Esophagus (tissue), 2 donors: ENCODE measurements around the gene HES4. TPM values are rescaled to one million over a fixed set of nuclear protein-coding genes. Genes with fewer than 3 reads are reported as not detected.

Experiments used
- H3K27ac ChIP-seq, 2 donors: one replicate each; pipeline ENCODE4 v1.5.1; 2013; ENCODE audit warnings: low read depth in 2 of 2, mild to moderate bottlenecking in 2 of 2, inconsistent platforms in 1 of 2, low read length in 1 of 2, moderate library complexity in 1 of 2
- H3K27me3 ChIP-seq, 2 donors: one replicate each; pipeline ENCODE4 v1.6.1; 2013; ENCODE audit warnings: low read length in 2 of 2, control low read depth in 1 of 2, mild to moderate bottlenecking in 1 of 2; ENCODE audit not compliant: insufficient read depth in 2 of 2, control insufficient read depth in 1 of 2
- H3K36me3 ChIP-seq, 2 donors: one replicate each; pipeline ENCODE4 v1.6.1; 2013; ENCODE audit warnings: low read length in 1 of 2; ENCODE audit not compliant: control insufficient read depth in 2 of 2, insufficient read depth in 2 of 2
- H3K4me1 ChIP-seq, 2 donors: one replicate each; pipeline ENCODE4 v1.6.1; 2013; ENCODE audit warnings: low read length in 1 of 2; ENCODE audit not compliant: control insufficient read depth in 2 of 2, insufficient read depth in 2 of 2
- H3K4me3 ChIP-seq, 2 donors: one replicate each; pipeline ENCODE4 v1.5.1; 2013; ENCODE audit warnings: low read length in 2 of 2, mild to moderate bottlenecking in 2 of 2, low read depth in 1 of 2, moderate library complexity in 1 of 2
- H3K9me3 ChIP-seq, 2 donors: one replicate each; pipeline ENCODE4 v1.6.1; 2013; ENCODE audit warnings: mild to moderate bottlenecking in 2 of 2, low read depth in 1 of 2, low read length in 1 of 2, moderate library complexity in 1 of 2; ENCODE audit not compliant: control insufficient read depth in 2 of 2, insufficient read depth in 1 of 2
- WGBS, 2 donors: extraction: QIAGEN DNeasy Blood & Tissue Kit; methylation state at CpG; one replicate each; pipeline ENCODE4 v1.1.7; 2013; 5-methylcytosine and 5-hydroxymethylcytosine counted together
- polyA plus RNA-seq, 2 donors: library from polyadenylated mRNA; stranded (reverse); fragments of 200-250 nt; gene quantifications; one replicate each; pipeline ENCODE4 v1.2.3, GENCODE V29; 2013
- donor health status: healthy with polysubstance abuse.
- donor health status: Bipolar disorder and iron deficiency.

Gene HES4
- polyA plus RNA-seq, 2 donors: 15.1 to 20.2 TPM

DNA sequence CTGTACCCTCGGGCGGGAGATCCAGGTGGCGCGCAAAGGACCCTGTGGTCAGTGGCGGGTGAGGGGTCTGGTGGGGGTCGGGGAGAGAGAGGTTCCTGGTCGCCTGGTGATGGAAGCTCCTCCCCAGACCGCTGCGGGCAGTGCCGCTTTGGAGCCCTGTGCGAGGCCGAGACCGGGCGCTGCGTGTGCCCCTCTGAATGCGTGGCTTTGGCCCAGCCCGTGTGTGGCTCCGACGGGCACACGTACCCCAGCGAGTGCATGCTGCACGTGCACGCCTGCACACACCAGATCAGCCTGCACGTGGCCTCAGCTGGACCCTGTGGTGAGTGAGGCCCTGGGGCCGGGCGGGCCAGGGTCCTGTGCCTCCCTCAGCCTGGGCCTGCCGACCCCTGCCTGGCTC lies 43.5 kb upstream of the HES4 start:
- 94 to 95% methylated on average over 27 of the region's 27 CpGs for whole genome bisulfite sequencing, 2 donors
- Histone ChIP-seq H3K4me1 (peaks cover 3 to 9% of the 10 kb centered on the region in 2 donors), H3K36me3 (peaks cover 0 to 23% of the 10 kb centered on the region in 2 donors), H3K9me3 (no peaks in the 10 kb centered on the region), H3K27ac (no peak overlapping the region), H3K27me3 (no peaks in the 10 kb centered on the region), H3K4me3 (no peak overlapping the region)

DNA sequence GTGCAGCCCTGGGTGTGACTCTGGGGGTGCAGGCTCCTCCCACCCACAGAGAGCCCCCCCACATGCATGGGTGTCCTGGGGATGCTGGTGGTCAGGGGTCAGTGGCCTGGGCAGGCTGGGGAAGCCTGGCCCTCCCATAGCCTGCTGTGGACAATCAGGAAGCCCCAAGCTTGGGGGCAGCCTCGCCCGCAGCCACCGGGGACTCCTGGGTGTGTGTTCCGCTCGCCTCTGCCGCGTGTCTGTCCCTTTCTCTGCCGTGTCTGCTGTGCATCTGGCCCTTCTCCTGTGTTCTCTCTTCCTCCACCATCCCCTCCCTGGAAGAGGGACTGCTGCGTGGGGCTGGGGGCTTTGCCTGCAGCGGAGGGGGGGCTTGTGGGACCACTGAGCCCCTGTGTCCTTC lies 42.9 kb upstream of the HES4 start:
- Histone ChIP-seq H3K9me3 (no peaks in the 10 kb centered on the region), H3K36me3 (peaks cover 0 to 23% of the 10 kb centered on the region in 2 donors), H3K27me3 (no peaks in the 10 kb centered on the region), H3K27ac (no peak overlapping the region), H3K4me1 (peaks cover 3 to 9% of the 10 kb centered on the region in 2 donors), H3K4me3 (no peak overlapping the region)
- 87 to 88% methylated on average over 7 to 10 of the region's 10 CpGs for WGBS, 2 donors

DNA sequence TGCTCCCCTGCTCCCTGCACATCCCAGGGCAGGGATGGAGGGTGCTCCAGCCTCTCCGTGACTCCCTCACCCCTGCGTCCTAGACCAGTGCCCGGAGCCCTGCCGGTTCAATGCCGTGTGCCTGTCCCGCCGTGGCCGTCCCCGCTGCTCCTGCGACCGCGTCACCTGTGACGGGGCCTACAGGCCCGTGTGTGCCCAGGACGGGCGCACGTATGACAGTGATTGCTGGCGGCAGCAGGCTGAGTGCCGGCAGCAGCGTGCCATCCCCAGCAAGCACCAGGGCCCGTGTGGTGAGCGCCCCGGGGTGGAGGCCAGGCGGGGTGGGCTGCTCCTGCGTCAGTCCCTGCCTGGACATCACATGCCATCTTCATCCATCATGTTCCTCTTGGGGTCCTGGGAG lies 42.0 kb upstream of the HES4 start:
- Histone ChIP-seq H3K9me3 (no peaks in the 10 kb centered on the region), H3K4me1 (peaks cover 3 to 13% of the 10 kb centered on the region in 2 donors), H3K36me3 (peaks cover 0 to 18% of the 10 kb centered on the region in 2 donors), H3K4me3 (no peak overlapping the region), H3K27me3 (no peaks in the 10 kb centered on the region), H3K27ac (no peak overlapping the region)
- 91 to 92% methylated on average over 25 of the region's 25 CpGs for WGBS, 2 donors

DNA sequence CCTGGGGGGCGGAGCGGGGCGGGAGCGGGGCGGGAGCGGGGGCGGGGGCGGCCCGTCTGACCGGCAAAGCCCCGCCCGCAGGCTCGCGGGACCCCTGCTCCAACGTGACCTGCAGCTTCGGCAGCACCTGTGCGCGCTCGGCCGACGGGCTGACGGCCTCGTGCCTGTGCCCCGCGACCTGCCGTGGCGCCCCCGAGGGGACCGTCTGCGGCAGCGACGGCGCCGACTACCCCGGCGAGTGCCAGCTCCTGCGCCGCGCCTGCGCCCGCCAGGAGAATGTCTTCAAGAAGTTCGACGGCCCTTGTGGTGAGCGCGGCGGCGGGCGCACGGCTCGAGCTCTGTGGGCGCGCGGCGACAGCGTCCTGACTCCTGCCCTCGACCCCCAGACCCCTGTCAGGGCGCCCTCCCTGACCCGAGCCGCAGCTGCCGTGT lies 41.2 kb upstream of the HES4 start:
- Histone ChIP-seq H3K9me3 (no peaks in the 10 kb centered on the region), H3K27me3 (no peaks in the 10 kb centered on the region), H3K4me1 (peaks cover 3 to 13% of the 10 kb centered on the region in 2 donors), H3K36me3 (peaks cover 0 to 16% of the 10 kb centered on the region in 2 donors), H3K27ac (no peak overlapping the region), H3K4me3 (no peak overlapping the region)
- WGBS, 2 donors: 72 to 73% methylated on average over 46 to 54 of the region's 60 CpGs

DNA sequence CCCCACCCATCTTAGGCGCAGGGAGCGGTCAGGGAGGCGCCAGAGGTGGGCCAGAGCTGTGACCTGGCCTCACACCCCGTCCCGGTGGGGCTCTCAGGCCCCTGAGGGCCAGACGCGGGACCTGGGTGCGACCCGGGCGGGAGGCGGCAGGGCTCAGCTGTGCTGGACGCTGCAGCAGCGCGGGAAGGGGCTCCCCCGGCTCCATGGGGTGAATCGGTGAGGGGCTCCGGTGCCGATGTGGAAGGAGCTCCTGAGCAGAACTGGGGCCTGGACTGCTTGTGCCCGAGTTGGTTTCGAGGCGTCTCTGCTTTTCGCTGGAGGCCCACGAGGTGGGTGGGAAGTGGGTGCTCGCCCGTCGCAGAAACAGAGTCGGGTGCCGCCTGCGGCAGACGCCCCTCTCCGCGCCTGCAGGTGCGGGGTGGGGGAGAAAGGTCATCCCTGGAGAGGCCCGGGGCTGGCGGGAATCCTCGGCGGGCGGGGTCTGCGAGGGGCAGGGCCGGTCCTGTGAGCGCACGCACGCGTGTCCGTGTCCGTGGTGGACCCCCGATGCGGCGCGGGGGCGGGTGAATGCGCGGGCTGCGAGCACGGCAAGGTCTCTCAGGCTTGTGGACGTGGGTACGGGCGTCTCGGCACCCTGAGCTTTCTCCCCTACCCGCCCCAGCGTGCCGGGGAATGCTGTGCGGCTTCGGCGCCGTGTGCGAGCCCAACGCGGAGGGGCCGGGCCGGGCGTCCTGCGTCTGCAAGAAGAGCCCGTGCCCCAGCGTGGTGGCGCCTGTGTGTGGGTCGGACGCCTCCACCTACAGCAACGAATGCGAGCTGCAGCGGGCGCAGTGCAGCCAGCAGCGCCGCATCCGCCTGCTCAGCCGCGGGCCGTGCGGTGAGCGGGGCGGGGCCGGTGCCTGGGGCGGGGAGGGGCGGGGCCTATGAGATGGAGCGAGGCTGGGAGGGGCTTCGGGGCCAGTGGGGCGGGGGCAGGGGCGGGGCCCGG lies 40.4 kb upstream of the HES4 start:
- Histone ChIP-seq H3K4me1 (peaks cover 3 to 13% of the 10 kb centered on the region in 2 donors), H3K36me3 (peaks cover 0 to 17% of the 10 kb centered on the region in 2 donors), H3K4me3 (peak overlapping the region; percentile 20 to 43), H3K9me3 (no peaks in the 10 kb centered on the region), H3K27me3 (no peaks in the 10 kb centered on the region), H3K27ac (no peak overlapping the region)
- 6% methylated on average over 82 to 97 of the region's 99 CpGs for WGBS, 2 donors

DNA sequence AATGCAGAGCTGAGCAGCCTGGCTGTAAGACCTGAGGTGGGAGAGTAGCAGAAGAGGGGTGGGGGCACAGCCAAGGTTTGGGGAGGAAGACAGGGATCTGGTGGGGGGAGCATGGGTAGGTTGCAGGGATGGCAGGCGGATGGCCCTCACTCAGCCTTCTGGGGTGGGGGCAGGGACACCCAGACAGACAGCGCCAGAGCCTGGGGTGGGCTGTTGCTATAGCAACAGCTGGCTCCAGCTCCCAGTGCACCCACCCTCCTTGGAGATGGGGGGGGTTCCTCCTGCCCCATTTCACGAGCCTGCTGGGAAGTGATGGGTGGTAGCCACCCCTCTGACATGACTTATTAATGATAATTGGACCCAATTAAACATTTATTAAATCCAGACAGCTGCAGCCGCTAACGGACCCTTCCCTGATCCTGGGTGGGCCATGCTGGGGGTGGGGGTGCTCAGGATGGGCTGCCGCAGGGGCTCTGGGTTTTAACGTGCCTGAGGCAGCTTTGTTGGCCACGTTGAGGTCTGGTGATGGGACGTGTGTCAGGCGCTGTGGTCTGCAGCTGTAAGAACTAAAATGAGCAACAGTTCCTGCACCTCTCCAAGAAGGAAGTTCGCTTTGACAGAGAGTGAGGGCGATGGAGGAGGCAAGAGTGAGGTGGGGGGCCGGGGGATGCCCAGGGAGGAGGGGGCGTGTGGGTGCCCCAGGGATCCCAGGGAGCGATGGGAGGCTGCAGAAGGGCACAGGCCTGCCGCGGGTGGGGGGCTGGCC lies 39.4 kb upstream of the HES4 start:
- H3K27me3 ChIP-seq: no peaks in the 10 kb centered on the region
- WGBS, 2 donors: 49 to 52% methylated on average over 16 to 17 of the region's 17 CpGs
- peaks cover 0 to 13% of the 10 kb centered on the region in 2 donors for H3K36me3 ChIP-seq
- H3K4me1 ChIP-seq: peaks cover 3 to 13% of the 10 kb centered on the region in 2 donors
- no peak overlapping the region for H3K4me3 ChIP-seq
- H3K9me3 ChIP-seq: no peaks in the 10 kb centered on the region
- no peak overlapping the region for H3K27ac ChIP-seq

DNA sequence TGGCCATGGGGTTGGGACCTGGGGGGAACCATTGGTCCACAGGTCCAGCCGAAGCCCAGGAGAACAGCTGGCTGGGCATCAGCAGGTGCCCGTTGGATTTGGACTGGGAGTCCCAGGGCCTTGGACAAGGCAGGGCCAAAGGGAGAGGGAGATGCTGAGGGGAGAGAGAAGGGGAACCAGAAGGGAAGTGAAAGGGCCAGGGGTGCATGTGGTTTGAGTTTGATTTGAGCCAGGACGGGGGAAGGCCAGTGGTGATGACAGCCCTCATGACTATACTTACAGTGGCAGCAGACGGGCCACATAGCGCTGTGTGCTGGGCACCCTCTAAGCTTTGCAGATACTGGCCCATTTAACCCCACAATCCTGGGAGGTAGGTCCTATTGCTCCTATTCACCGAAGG lies 38.8 kb upstream of the HES4 start:
- Histone ChIP-seq H3K4me3 (no peak overlapping the region), H3K9me3 (no peaks in the 10 kb centered on the region), H3K36me3 (peaks cover 0 to 12% of the 10 kb centered on the region in 2 donors), H3K27ac (no peak overlapping the region), H3K27me3 (no peaks in the 10 kb centered on the region), H3K4me1 (peaks cover 3 to 13% of the 10 kb centered on the region in 2 donors)
- 87 to 88% methylated on average over 6 of the region's 6 CpGs for WGBS, 2 donors

DNA sequence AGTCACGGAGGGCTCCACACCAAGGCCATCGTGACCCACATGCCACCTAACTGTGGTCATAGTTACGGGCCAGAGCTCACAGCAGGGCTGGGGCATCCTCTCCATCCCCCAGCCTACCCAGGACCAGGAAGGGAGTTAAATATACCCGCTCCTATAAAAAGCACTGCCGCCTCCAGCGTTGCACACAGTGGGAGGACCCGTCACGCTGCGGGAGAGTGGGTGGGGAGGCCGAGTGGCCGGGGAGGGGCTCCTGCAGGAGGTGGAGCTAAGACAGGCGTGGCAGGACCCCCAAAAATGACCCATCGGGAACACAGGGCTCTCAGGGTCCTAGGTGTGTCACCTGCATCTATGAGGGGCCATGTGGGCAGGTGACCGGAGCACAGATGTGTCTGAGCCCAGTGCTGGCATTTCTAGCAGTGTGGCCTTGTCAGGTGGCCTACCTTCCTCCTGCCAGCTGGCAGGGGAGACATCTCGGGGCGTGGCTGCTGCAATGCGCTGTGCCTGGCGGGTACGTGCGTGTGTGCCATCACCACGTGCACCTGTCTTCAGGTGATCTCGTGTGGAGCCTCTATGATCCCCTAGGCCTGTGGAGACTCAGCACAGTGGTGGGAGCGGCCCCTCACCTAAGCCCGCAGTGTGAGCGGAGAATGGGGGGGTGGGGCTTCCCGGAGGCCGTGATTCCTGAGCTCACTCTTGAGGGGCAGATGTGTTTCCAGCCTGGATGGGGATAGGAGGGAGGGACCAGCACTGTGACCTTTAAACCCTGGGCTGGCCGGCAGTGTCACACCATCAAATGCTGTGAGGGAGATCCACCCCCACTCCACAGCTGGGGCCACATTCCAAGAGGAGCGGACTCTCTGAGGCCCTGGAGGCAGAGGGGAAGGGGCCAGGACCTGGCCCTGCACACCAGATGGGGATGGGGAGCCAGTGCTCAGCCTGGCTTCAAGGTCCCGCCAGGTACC lies 37.8 kb upstream of the HES4 start:
- Histone ChIP-seq H3K9me3 (no peaks in the 10 kb centered on the region), H3K4me1 (peaks cover 6 to 13% of the 10 kb centered on the region in 2 donors), H3K4me3 (no peak overlapping the region), H3K36me3 (peaks cover 0 to 8% of the 10 kb centered on the region in 2 donors), H3K27me3 (no peaks in the 10 kb centered on the region), H3K27ac (no peak overlapping the region)
- 67 to 69% methylated on average over 29 to 30 of the region's 30 CpGs for WGBS, 2 donors
